Activated CD8-positive, alpha-beta memory T cell treated with anti-CD3 and anti-CD28 coated beads, Interleukin-2, amount 10 ng/mL, durations not matched to agents 7 days and 5 days (primary cell): ENCODE measurements around the gene SUN2. TPM values are rescaled to one million over a fixed set of nuclear protein-coding genes. Genes with fewer than 3 reads are reported as not detected.

ENCODE experiments used
- ATAC-seq: fragments of 150-1000 bp; cut with Tn5 transposase; one replicate; pipeline ENCODE4 v1.10.0; 2021; ENCODE audit warnings: moderate library complexity
- CTCF ChIA-PET: fragments of 350-600 bp; sonication (Branson Sonifier 250); formaldehyde crosslinking; loops from one replicate; lab custom pipeline; 2021; ENCODE audit warnings: antibody characterized with exemption; lab: Charles Lee
- DNase-seq: peaks from one replicate; pipeline ENCODE4 v3.0.0-alpha.2; 2020
- H3K27ac Mint-ChIP-seq: one replicate; pipeline ENCODE4 v1.8.0; 2021; ENCODE audit warnings: mild to moderate bottlenecking, mixed read lengths
- H3K27me3 Mint-ChIP-seq: one replicate; pipeline ENCODE4 v1.8.0; 2021; ENCODE audit warnings: mixed read lengths
- H3K36me3 Mint-ChIP-seq: one replicate; pipeline ENCODE4 v1.8.0; 2021; ENCODE audit warnings: mild to moderate bottlenecking, mixed read lengths
- H3K4me1 Mint-ChIP-seq: one replicate; pipeline ENCODE4 v1.8.0; 2021; ENCODE audit warnings: mixed read lengths
- H3K4me3 Mint-ChIP-seq: one replicate; pipeline ENCODE4 v1.8.0; 2021; ENCODE audit warnings: mild to moderate bottlenecking, moderate library complexity, mixed read lengths
- H3K9me3 Mint-ChIP-seq: one replicate; pipeline ENCODE4 v1.8.0; 2022; ENCODE audit warnings: low read depth, mixed read lengths
- total RNA-seq, 2 experiments: library from RNA; stranded (reverse); gene quantifications; one replicate each; pipeline ENCODE4 v1.2.3, GENCODE V29; 2021

Gene SUN2
- total RNA-seq, 2 experiments from 2014 or later: 320 to 412 TPM

- H3K9me3 Mint-ChIP-seq: no peaks in the 10 kb centered on the region
- no peak overlapping the region for H3K27ac Mint-ChIP-seq
- DNase-seq: no peak
- H3K4me3 Mint-ChIP-seq: no peak overlapping the region
- peaks cover 5% of the 10 kb centered on the region for H3K4me1 Mint-ChIP-seq
- ATAC-seq: no peak
- H3K27me3 Mint-ChIP-seq: no peaks in the 10 kb centered on the region
- CTCF ChIA-PET: no interaction called here
- H3K36me3 Mint-ChIP-seq: no peaks in the 10 kb centered on the region
Observed at GRCh38 chr22:38788021-38788816, 32.4 kb upstream of the SUN2 start.

- CTCF ChIA-PET: no interaction called here
- Mint-ChIP-seq H3K36me3 (no peaks in the 10 kb centered on the region), H3K4me3 (no peak overlapping the region), H3K9me3 (no peaks in the 10 kb centered on the region), H3K27ac (no peak overlapping the region), H3K4me1 (no peaks in the 10 kb centered on the region), H3K27me3 (no peaks in the 10 kb centered on the region)
- DNase-seq (no peak), ATAC-seq (no peak)
Observed at GRCh38 chr22:38786631-38787030, 30.8 kb upstream of the SUN2 start.

GRCh38 chr22:38784856-38785255 is 29.1 kb upstream of the SUN2 start:
- Mint-ChIP-seq H3K9me3 (no peaks in the 10 kb centered on the region), H3K4me1 (no peaks in the 10 kb centered on the region), H3K27me3 (no peaks in the 10 kb centered on the region), H3K36me3 (no peaks in the 10 kb centered on the region), H3K27ac (no peak overlapping the region), H3K4me3 (no peak overlapping the region)
- ATAC-seq (no peak), DNase-seq (no peak)
- CTCF ChIA-PET: interaction anchor here (0.7 to 4.0 kb wide), 2 partner anchors 17 to 477 kb away, joined by 3 to 18 read pairs; no protein-coding TSS in a partner anchor

- no peaks in the 10 kb centered on the region for H3K4me1 Mint-ChIP-seq
- DNase-seq: no peak
- CTCF ChIA-PET: interaction anchor here (0.7 to 4.0 kb wide), 2 partner anchors 16 to 478 kb away, joined by 3 to 18 read pairs; no protein-coding TSS in a partner anchor
- no peak overlapping the region for H3K27ac Mint-ChIP-seq
- no peak overlapping the region for H3K4me3 Mint-ChIP-seq
- no peak for ATAC-seq
- no peaks in the 10 kb centered on the region for H3K27me3 Mint-ChIP-seq
- H3K9me3 Mint-ChIP-seq: no peaks in the 10 kb centered on the region
- H3K36me3 Mint-ChIP-seq: no peaks in the 10 kb centered on the region
Observed at GRCh38 chr22:38784035-38784434, 28.2 kb upstream of the SUN2 start.

GRCh38 chr22:38783095-38783615 is 27.4 kb upstream of the SUN2 start:
- Mint-ChIP-seq H3K9me3 (no peaks in the 10 kb centered on the region), H3K36me3 (no peaks in the 10 kb centered on the region), H3K4me1 (no peaks in the 10 kb centered on the region), H3K27ac (no peak overlapping the region), H3K27me3 (no peaks in the 10 kb centered on the region), H3K4me3 (no peak overlapping the region)
- DNase-seq: no peak
- CTCF ChIA-PET: interaction anchor here (4.0 kb wide), 1 partner anchor 15 kb away, joined by 18 read pairs; no protein-coding TSS in a partner anchor
- no peak for ATAC-seq

- no peak for DNase-seq
- ATAC-seq: no peak
- CTCF ChIA-PET: interaction anchor here (4.0 kb wide), 1 partner anchor 14 kb away, joined by 18 read pairs; no protein-coding TSS in a partner anchor
- Mint-ChIP-seq H3K36me3 (no peaks in the 10 kb centered on the region), H3K4me3 (no peak overlapping the region), H3K27ac (no peak overlapping the region), H3K9me3 (no peaks in the 10 kb centered on the region), H3K27me3 (no peaks in the 10 kb centered on the region), H3K4me1 (no peaks in the 10 kb centered on the region)
Observed at GRCh38 chr22:38782402-38783094, 26.8 kb upstream of the SUN2 start.

- DNase-seq (no peak), ATAC-seq (no peak)
- H3K27me3 Mint-ChIP-seq: no peaks in the 10 kb centered on the region
- no peaks in the 10 kb centered on the region for H3K4me1 Mint-ChIP-seq
- no peak overlapping the region for H3K27ac Mint-ChIP-seq
- no peak overlapping the region for H3K4me3 Mint-ChIP-seq
- no peaks in the 10 kb centered on the region for H3K9me3 Mint-ChIP-seq
- CTCF ChIA-PET: interaction anchor here (1.1 to 1.5 kb wide), 2 partner anchors 11 to 192 kb away, joined by 4 read pairs; no protein-coding TSS in a partner anchor
- no peaks in the 10 kb centered on the region for H3K36me3 Mint-ChIP-seq
Observed at GRCh38 chr22:38781033-38781432, 25.2 kb upstream of the SUN2 start.

- Mint-ChIP-seq H3K9me3 (no peaks in the 10 kb centered on the region), H3K36me3 (no peaks in the 10 kb centered on the region)
- ATAC-seq: no peak
Observed at GRCh38 chr22:38777087-38777671, 21.4 kb upstream of the SUN2 start.

GRCh38 chr22:38776086-38776485 is 20.3 kb upstream of the SUN2 start:
- CTCF ChIA-PET: interaction anchor here (2.0 kb wide), 1 partner anchor 10 kb away, joined by 4 read pairs; no protein-coding TSS in a partner anchor
- peaks cover 8% of the 10 kb centered on the region for H3K4me1 Mint-ChIP-seq
- DNase-seq: no peak
- no peaks in the 10 kb centered on the region for H3K9me3 Mint-ChIP-seq
- no peak overlapping the region for H3K27ac Mint-ChIP-seq
- ATAC-seq: no peak
- H3K27me3 Mint-ChIP-seq: no peaks in the 10 kb centered on the region
- no peak overlapping the region for H3K4me3 Mint-ChIP-seq
- H3K36me3 Mint-ChIP-seq: no peaks in the 10 kb centered on the region

More at GRCh38 chr22:38777087-38777671, 21.4 kb upstream of the SUN2 start:
- no peak overlapping the region for H3K27ac Mint-ChIP-seq
- H3K4me1 Mint-ChIP-seq: peaks cover 8% of the 10 kb centered on the region
- H3K27me3 Mint-ChIP-seq: no peaks in the 10 kb centered on the region
- H3K4me3 Mint-ChIP-seq: no peak overlapping the region
- CTCF ChIA-PET: no interaction called here
- no peak for DNase-seq

- peaks cover 8% of the 10 kb centered on the region for H3K4me1 Mint-ChIP-seq
- no peaks in the 10 kb centered on the region for H3K36me3 Mint-ChIP-seq
- no peaks in the 10 kb centered on the region for H3K9me3 Mint-ChIP-seq
- H3K27ac Mint-ChIP-seq: no peak overlapping the region
- DNase-seq: no peak
- CTCF ChIA-PET: interaction anchor here (2.0 kb wide), 1 partner anchor 9 kb away, joined by 4 read pairs; no protein-coding TSS in a partner anchor
- ATAC-seq: no peak
- no peaks in the 10 kb centered on the region for H3K27me3 Mint-ChIP-seq
- H3K4me3 Mint-ChIP-seq: no peak overlapping the region
Observed at GRCh38 chr22:38775656-38776055, 19.9 kb upstream of the SUN2 start.

- H3K9me3 Mint-ChIP-seq: no peaks in the 10 kb centered on the region
- DNase-seq (no peak), ATAC-seq (no peak)
- H3K4me3 Mint-ChIP-seq: no peak overlapping the region
- H3K4me1 Mint-ChIP-seq: peaks cover 8% of the 10 kb centered on the region
- no peaks in the 10 kb centered on the region for H3K27me3 Mint-ChIP-seq
- H3K27ac Mint-ChIP-seq: no peak overlapping the region
- CTCF ChIA-PET: interaction anchor here (0.6 to 2.0 kb wide), 2 partner anchors 8 to 299 kb away, joined by 4 to 5 read pairs; no protein-coding TSS in a partner anchor
- no peaks in the 10 kb centered on the region for H3K36me3 Mint-ChIP-seq
Observed at GRCh38 chr22:38774496-38775166, 18.8 kb upstream of the SUN2 start.

GRCh38 chr22:38773363-38773946 is 17.7 kb upstream of the SUN2 start:
- ATAC-seq (no peak), DNase-seq (no peak)
- peaks cover 8% of the 10 kb centered on the region for H3K4me1 Mint-ChIP-seq
- no peak overlapping the region for H3K4me3 Mint-ChIP-seq
- H3K27me3 Mint-ChIP-seq: no peaks in the 10 kb centered on the region
- no peaks in the 10 kb centered on the region for H3K9me3 Mint-ChIP-seq
- H3K36me3 Mint-ChIP-seq: no peaks in the 10 kb centered on the region
- H3K27ac Mint-ChIP-seq: no peak overlapping the region
- CTCF ChIA-PET: no interaction called here
